Measurements from ENCODE around the gene MED13. TPM values are rescaled to one million over a fixed set of nuclear protein-coding genes. Genes with fewer than 3 reads are reported as not detected.

The MED13 gene
- total and polyA plus RNA-seq, 9 of the 15 experiments (the other 6 are each of a cell fraction or from before 2014, with no cell fraction given): 5.4 to 48.4 (median 28.2) TPM

- TF ChIP-seq DDX20 (tag; IDR thresholded peaks at IDR 0.05; ENCODE audit: low read depth): no peak
- TF ChIP-seq NCOR1 (IDR thresholded peaks at IDR 0.05): no peak
- TF ChIP-seq PHF21A (IDR thresholded peaks at IDR 0.05; ENCODE audit: borderline replicate concordance, low read depth): no peak
Observed at GRCh38 chr17:62009220-62009619, 55.9 kb downstream of the MED13 start (continued).

DNA sequence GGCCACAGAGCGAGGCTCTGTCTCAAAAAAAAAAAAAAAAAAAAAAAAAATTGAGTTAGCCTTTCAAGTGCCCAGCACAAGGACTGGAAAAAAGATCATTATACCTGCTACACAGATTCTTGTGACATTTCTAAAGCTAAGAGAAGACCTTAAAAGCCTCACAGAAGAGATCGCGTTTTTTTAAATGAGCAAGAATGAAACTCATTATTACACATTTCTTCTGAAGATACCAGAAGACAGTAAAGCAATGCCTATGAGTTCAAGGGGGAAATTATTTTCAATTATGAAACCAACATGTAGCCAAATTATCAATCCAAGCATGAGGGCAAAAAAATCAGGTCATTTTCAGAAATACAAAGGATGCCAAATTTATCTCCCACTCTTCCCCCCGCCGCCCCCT lies 56.8 kb downstream of the MED13 start:
- CTCF ChIA-PET (ENCODE audit: low intra/inter-chr PET ratio): no interaction called here
- ATAC-seq (no peak), FAIRE-seq (no peak), DNase-seq (ENCODE audit: extremely low read depth in 1 of 4, low spot score in 3 of 4) (no peak)
- intact Hi-C loops (cut with micrococcal nuclease) (no loop called here), in situ Hi-C loops (cut with MboI) (no loop called here)
- no peak overlapping the region for H3K4me3 ChIP-seq
- POLR2A ChIA-PET: interaction anchor here (0.9 kb wide), 1 partner anchor 12 kb away, joined by 3 read pairs; no protein-coding TSS in a partner anchor
- H3K9me3 ChIP-seq (replicated peaks; ENCODE audit: control insufficient read depth, insufficient read depth, low read depth, low read length): no peaks in the 10 kb centered on the region; the same call in 1 of the 2 replicates
- H2AFZ ChIP-seq (ENCODE audit: low read depth, low read length): no peak overlapping the region
- no peak overlapping the region for H3K9ac ChIP-seq (ENCODE audit: insufficient read depth in 1 of 2, low read depth in 2 of 2, low read length in 2 of 2)
- peaks cover 76% of the 10 kb centered on the region for H3K36me3 ChIP-seq (ENCODE audit: control insufficient read depth, insufficient read depth, low read length)
- no TSS peak for BruUV-seq (replicated peaks)
- H4K20me1 ChIP-seq (replicated peaks; ENCODE audit: control insufficient read depth, insufficient read depth, low read length): no peaks in the 10 kb centered on the region
- 86% methylated on average over 4 of the region's 5 CpGs for WGBS (ENCODE audit: insufficient coverage, low coverage, missing lambda C conversion rate)
- H3K9me1 ChIP-seq (ENCODE audit: control insufficient read depth, insufficient read depth, low read length): no peaks in the 10 kb centered on the region
- no peak overlapping the region for H3K27ac ChIP-seq (ENCODE audit: extremely low read depth, low read depth, low read length)
- no peaks in the 10 kb centered on the region for H3K4me1 ChIP-seq (replicated peaks in 1 of 2; ENCODE audit: control insufficient read depth in 2 of 2, insufficient read depth in 2 of 2, low read length in 2 of 2)
- H3K79me2 ChIP-seq (ENCODE audit: control insufficient read depth, insufficient read depth, low read length): peaks cover 66% of the 10 kb centered on the region
- no peaks in the 10 kb centered on the region for H3K27me3 ChIP-seq (ENCODE audit: control insufficient read depth in 2 of 2, insufficient read depth in 2 of 2, low read length in 2 of 2)
- no peak overlapping the region for H3K4me2 ChIP-seq (ENCODE audit: insufficient read depth, low read length)
- no peak for TF ChIP-seq NR2C2 (CRISPR knock-in tag; IDR thresholded peaks at IDR 0.05)
- TF ChIP-seq NR2C2 (tag; IDR thresholded peaks at IDR 0.05): no peak
- TF ChIP-seq MAZ (CRISPR knock-in tag; conservative IDR thresholded peaks at IDR 0.05 in 1 of 2, IDR thresholded peaks at IDR 0.05 in 1 of 2): no peak
- no peak for TF ChIP-seq ZNF717 (CRISPR knock-in tag; IDR thresholded peaks at IDR 0.05)
- no peak for TF ChIP-seq MEIS2 (IDR thresholded peaks at IDR 0.05; ENCODE audit: partially characterized antibody)
- TF ChIP-seq, protein P1, sequence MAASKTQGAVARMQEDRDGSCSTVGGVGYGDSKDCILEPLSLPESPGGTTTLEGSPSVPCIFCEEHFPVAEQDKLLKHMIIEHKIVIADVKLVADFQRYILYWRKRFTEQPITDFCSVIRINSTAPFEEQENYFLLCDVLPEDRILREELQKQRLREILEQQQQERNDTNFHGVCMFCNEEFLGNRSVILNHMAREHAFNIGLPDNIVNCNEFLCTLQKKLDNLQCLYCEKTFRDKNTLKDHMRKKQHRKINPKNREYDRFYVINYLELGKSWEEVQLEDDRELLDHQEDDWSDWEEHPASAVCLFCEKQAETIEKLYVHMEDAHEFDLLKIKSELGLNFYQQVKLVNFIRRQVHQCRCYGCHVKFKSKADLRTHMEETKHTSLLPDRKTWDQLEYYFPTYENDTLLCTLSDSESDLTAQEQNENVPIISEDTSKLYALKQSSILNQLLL (CRISPR knock-in tag; IDR thresholded peaks at IDR 0.05; ENCODE audit: borderline replicate concordance): no peak
- no peak for TF ChIP-seq MAX (CRISPR knock-in tag; IDR thresholded peaks at IDR 0.05)
- TF ChIP-seq FOXJ2 (tag; IDR thresholded peaks at IDR 0.05): no peak
- TF ChIP-seq IFI16 (CRISPR knock-in tag; IDR thresholded peaks at IDR 0.05): no peak
- TF ChIP-seq, protein P2, sequence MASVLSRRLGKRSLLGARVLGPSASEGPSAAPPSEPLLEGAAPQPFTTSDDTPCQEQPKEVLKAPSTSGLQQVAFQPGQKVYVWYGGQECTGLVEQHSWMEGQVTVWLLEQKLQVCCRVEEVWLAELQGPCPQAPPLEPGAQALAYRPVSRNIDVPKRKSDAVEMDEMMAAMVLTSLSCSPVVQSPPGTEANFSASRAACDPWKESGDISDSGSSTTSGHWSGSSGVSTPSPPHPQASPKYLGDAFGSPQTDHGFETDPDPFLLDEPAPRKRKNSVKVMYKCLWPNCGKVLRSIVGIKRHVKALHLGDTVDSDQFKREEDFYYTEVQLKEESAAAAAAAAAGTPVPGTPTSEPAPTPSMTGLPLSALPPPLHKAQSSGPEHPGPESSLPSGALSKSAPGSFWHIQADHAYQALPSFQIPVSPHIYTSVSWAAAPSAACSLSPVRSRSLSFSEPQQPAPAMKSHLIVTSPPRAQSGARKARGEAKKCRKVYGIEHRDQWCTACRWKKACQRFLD (CRISPR knock-in tag; IDR thresholded peaks at IDR 0.05): no peak
- TF ChIP-seq PHB2 (IDR thresholded peaks at IDR 0.05; ENCODE audit: low read depth): no peak
- no peak for TF ChIP-seq ZNF444 (CRISPR knock-in tag; IDR thresholded peaks at IDR 0.05)
- TF ChIP-seq MBD1 (CRISPR knock-in tag; IDR thresholded peaks at IDR 0.05): no peak
